ENCODE data around the gene CFAP69.

DNA sequence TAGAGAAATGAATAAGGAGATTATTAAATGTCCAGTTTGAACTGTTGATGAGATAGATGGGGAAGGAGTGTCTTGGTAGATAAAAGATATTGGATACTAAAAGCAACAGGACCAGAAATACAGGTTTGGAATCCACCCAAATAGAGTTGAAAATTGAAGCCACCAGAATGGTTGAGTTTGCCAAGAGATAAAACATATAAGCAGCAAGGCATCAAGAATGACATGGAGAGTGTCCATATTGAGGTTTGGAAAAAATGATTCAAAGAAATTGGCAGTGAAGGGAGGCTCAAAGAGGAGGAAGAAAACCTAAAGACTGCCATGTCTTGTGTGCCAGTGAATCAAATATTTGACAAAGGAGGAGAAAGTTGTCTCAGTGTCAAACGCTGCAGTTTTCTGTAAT is 24.2 kb downstream of the CFAP69 start:
- no peak for TF ChIP-seq CTCF (IDR thresholded peaks at IDR 0.05)
- TF ChIP-seq POLR2A (IDR thresholded peaks at IDR 0.05): no peak
